Measurements from ENCODE around the gene MPRIP. TPM values are rescaled to one million over a fixed set of nuclear protein-coding genes. Genes with fewer than 3 reads are reported as not detected.

The MPRIP gene
- total RNA-seq, 1 experiment from 2014 or later, result 258 TPM

DNA sequence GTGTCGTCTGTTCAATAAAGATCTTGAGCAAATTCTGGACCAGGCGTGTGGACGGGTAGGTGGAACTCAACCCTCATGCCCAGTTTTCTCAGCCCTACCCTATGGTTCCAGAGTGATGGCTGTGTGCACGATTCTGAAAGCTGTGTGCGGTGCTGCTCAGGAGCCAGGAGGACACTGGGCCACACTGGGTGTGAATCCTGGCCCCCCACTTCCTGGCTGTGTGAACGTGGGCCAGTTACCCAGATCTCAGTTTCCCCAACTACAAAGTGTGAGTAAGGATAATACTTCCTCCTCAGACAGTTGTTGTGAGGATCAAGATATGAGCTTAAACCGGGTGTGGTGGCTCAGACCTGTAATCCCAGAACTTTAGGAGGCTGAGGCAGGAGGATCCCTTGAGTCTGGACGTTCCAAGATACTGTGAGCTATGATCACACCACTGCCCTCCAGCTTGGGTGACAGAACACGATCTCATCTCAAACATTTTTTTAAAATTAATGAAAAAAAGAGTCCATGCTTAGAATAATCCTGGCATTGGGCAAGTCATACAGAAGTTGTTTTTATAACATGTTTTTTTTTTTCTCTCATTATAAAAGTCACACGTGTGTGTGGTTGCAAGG is 14.7 kb upstream of the MPRIP start:
- Histone ChIP-seq H3K4me1 (ENCODE audit: control insufficient read depth in 1 of 2, insufficient read depth in 2 of 2, low read length in 2 of 2) (peaks cover 48 to 68% of the 10 kb centered on the region in 2 experiments), H3K9me3 (ENCODE audit: control insufficient read depth in 1 of 2, insufficient read depth in 1 of 2, low read depth in 1 of 2, low read length in 2 of 2) (no peaks in the 10 kb centered on the region), H3K27ac (ENCODE audit: low read depth, low read length) (peak overlapping the region; percentile 59), H3K4me2 (ENCODE audit: low read length) (peak overlapping the region; percentile 82), H2AFZ (ENCODE audit: low read depth, low read length, poor library complexity, severe bottlenecking) (no peak overlapping the region), H3K4me3 (replicated peaks in 1 of 2; ENCODE audit: low read depth in 1 of 2, low read length in 2 of 2) (peak overlapping the region; percentile 35 to 51; a peak in 2 of 4 replicates), H4K20me1 (ENCODE audit: insufficient read depth) (no peaks in the 10 kb centered on the region), H3K9ac (ENCODE audit: low read length) (peak overlapping the region; percentile 76), H3K79me2 (ENCODE audit: insufficient read depth, low read length) (no peaks in the 10 kb centered on the region), H3K9me2 (ENCODE audit: insufficient read depth) (no peaks in the 10 kb centered on the region), H3K36me3 (ENCODE audit: control insufficient read depth in 1 of 2, insufficient read depth in 2 of 2, low read length in 2 of 2) (no peaks in the 10 kb centered on the region), H3K27me3 (ENCODE audit: insufficient read depth, low read length) (no peaks in the 10 kb centered on the region)
- ATAC-seq (peak; percentile 18; the same call in 1 of the 2 replicates), DNase-seq (ENCODE audit: low read depth, low spot score) (no peak)
- CTCF ChIA-PET, result interaction anchor here (1.2 to 1.8 kb wide), 2 partner anchors 12 to 14 kb away, joined by 5 to 7 read pairs; no protein-coding TSS in a partner anchor
- BruUV-seq (replicated peaks), result TSS peak; percentile 97
- TF ChIP-seq EZH2 (IDR thresholded peaks at IDR 0.05) (no peak), RAD21 (IDR thresholded peaks at IDR 0.05; ENCODE audit: low read depth) (no peak), POLR2AphosphoS5 (IDR thresholded peaks at IDR 0.05; ENCODE audit: low read depth, low read length) (no peak), SP1 (IDR thresholded peaks at IDR 0.05; ENCODE audit: low read depth) (no peak), JUND (IDR thresholded peaks at IDR 0.05) (no peak), CEBPB (IDR thresholded peaks at IDR 0.05; ENCODE audit: low read depth) (no peak), EGR1 (IDR thresholded peaks at IDR 0.05; ENCODE audit: low read depth) (no peak), SRF (IDR thresholded peaks at IDR 0.05; ENCODE audit: low read depth) (no peak), REST (IDR thresholded peaks at IDR 0.05; ENCODE audit: low read depth) (no peak)
- TF ChIP-seq, protein P1, sequence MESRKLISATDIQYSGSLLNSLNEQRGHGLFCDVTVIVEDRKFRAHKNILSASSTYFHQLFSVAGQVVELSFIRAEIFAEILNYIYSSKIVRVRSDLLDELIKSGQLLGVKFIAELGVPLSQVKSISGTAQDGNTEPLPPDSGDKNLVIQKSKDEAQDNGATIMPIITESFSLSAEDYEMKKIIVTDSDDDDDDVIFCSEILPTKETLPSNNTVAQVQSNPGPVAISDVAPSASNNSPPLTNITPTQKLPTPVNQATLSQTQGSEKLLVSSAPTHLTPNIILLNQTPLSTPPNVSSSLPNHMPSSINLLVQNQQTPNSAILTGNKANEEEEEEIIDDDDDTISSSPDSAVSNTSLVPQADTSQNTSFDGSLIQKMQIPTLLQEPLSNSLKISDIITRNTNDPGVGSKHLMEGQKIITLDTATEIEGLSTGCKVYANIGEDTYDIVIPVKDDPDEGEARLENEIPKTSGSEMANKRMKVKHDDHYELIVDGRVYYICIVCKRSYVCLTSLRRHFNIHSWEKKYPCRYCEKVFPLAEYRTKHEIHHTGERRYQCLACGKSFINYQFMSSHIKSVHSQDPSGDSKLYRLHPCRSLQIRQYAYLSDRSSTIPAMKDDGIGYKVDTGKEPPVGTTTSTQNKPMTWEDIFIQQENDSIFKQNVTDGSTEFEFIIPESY (IDR thresholded peaks at IDR 0.05; ENCODE audit: extremely low read depth, insufficient replicate concordance, low read length), result no peak
- intact Hi-C loops (cut with micrococcal nuclease), result no loop called here
- POLR2A ChIA-PET, result interaction anchor here (1.0 to 2.5 kb wide), 5 partner anchors 8 to 39 kb away, joined by 3 to 19 read pairs (median 15); partner anchors contain the start of gene MPRIP
- RAD21 ChIA-PET (ENCODE audit: low non-redundant PET in 1 of 2, low total read pairs in 2 of 2, uncharacterized antibody in 2 of 2, unreplicated experiment in 2 of 2), result no interaction called here
